Activated CD8-positive, alpha-beta memory T cell treated with anti-CD3 and anti-CD28 coated beads, Interleukin-2, amount 50 U/mL, for 1 hour (primary cell): ENCODE measurements around the gene BRPF1.

ENCODE experiments used
- DNase-seq: peaks from one replicate; pipeline ENCODE4 v3.0.0-alpha.2; 2020; ENCODE audit errors: extremely low read depth

Gene BRPF1

DNA sequence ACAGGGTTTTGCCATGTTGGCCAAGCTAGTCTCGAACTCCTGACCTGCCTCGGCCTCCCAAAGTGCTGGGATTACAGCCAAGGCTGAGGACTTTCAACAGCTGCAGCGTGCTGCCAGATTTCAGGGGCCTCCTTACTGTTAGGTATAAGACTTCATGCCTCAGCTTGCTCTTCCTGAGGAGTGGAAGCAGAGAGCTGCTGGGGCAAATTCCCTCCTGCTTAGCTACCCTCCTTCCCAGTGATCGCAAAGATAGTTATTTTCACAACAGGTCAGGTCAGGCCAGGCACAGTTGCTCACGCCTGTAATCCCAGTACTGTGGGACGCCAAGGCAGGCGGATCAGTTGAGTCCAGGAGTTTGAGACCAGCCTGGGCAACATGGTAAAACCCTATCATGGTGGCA lies 30.5 kb upstream of the BRPF1 start:
- no peak for DNase-seq

DNA sequence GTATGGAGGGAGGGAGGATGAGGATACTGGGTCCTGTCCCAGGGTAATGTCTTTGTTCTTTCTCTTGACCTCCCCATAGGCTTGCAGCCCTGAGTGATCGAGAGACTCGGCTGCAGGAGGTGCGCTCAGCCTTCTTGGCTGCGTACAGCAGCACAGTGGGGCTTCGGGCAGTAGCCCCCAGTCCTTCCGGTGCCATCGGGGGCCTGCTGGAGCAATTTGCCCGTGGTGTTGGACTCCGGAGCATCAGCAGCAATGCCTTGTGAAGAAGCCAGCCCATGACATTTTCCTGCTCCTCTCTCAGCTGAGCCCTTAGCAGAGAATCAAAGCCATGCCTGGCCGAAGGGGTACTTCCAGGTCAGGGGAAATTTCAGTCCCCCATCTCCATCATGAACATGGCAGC lies 29.8 kb upstream of the BRPF1 start:
- DNase-seq = no peak

GRCh38 chr3:9703240-9703639 lies 28.3 kb upstream of the BRPF1 start:
- DNase-seq = no peak

DNA sequence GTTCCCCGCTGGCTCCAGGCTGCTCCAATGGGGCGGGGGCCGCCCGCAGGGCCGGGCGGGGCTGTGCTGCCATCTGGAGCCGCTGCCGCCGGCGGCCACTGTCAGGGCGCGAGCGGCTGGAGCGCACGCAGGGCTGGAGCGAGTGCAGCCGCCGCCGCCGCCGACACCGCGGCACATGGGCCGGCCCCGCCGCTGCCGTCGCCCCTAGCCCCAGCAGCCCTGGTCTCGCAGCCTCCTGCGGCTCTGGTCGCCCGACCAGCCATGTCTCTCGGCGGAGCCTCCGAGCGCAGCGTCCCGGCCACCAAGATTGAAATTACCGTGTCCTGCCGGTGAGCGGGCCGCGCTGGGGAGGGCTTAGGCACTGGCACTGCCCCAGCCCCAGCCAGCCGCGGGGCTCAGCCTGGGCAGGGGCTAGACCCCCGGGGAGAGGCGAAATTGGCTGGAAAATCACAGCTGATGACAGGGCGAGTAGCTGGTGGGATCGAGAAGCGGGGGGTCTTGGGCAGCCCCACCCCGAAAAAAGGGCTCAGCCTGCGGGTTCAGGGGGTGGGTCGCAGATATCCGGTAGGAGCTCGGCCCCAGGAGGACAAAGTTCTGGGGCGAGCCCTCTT lies 27.7 kb upstream of the BRPF1 start, which contains the start of gene CPNE9:
CPNE9 (plus strand) TSS at position 98 of the 611 bp plus-strand sequence; CDS start at position 262, 164 bp downstream.
- DNase-seq = no peak

DNA sequence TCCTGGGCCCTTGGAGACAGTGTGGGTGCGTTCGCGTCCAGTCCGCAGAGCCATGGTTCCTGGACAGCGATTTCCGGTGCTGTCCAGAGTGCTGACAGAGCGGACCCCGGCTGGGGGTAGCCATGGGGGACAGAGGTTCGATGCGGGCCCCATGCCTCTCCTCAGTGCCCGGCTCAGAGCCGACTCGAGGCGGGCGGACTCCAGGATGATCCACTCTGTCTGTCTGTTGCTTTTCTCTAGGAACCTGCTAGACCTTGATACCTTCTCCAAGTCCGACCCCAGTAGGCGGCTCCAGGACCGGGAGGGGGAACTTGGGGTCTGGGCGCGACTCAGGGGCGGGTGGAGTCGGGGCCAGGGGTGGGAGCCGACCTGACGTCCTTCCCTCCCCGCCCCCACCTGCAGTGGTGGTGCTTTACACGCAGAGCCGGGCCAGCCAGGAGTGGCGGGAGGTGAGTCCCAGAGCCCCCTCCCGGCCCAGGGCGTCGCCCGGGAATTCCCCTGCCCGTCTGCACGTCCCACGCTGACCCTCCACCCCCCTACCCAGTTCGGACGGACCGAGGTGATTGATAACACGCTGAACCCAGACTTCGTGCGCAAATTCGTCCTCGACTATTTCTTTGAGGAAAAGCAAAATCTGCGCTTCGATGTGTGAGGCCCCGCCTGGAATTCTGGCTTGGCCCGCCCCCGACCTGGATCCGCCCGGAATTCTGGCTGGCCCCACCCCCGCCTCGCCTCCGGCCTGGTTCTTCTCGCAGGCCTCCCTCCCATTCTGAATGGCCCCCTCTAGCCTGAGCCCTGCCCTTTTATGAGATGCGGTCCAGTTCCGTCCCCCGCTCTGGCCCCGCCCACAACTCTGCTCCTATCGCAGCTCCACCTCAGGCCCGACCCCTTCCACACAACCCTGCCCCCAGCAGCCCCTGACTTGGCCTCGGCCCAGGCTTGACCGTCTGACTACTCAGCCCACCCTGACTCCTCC lies 26.9 kb upstream of the BRPF1 start:
- no peak for DNase-seq

GRCh38 chr3:9710174-9710739 lies 21.3 kb upstream of the BRPF1 start:
- no peak for DNase-seq

DNA sequence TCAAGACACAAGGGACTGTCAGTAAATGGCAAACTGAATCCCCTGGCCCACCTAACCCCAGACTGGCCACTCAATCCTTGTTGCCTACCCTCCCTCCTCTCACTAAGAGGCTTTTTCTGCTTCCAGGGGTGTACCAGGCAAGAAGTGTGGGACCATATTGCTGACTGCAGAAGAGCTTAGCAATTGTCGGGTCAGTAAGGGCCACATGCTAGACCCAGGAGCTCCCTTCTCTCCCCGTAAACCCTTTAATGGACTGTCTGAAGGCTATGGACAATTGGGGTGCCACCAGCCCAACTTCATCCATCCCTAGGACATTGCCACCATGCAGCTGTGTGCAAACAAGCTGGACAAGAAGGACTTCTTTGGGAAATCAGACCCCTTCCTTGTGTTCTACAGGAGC lies 19.1 kb upstream of the BRPF1 start:
- DNase-seq = no peak

GRCh38 chr3:9713142-9713541 lies 18.4 kb upstream of the BRPF1 start:
- no peak for DNase-seq

- DNase-seq = no peak
These were observed 16.4 kb upstream of the BRPF1 start for GRCh38 chr3:9715136-9715535.

- no peak for DNase-seq
These were observed 15.6 kb upstream of the BRPF1 start for GRCh38 chr3:9715764-9716437.

GRCh38 chr3:9716801-9717555 lies 14.6 kb upstream of the BRPF1 start:
- DNase-seq = no peak

DNA sequence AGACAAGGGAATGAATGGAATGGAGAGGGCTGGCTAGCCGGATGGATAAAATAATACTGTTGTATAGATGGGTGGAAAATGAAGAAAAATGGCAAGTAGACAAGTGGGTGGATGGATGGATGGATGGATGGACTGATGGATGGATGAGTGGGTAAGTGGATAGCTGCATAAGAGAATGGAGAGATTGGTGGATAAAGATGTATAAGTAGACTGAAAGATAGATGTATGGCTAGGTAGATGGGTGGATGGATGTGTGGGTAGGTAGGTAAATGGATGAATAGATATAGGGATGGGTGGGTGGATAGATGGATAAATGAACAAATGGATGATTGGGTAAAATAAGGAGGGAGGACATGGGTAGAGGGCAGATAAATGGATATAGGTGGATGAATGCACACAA lies 14.0 kb upstream of the BRPF1 start:
- DNase-seq = no peak

- DNase-seq = no peak
These were observed 13.4 kb upstream of the BRPF1 start for GRCh38 chr3:9718118-9718517.

DNA sequence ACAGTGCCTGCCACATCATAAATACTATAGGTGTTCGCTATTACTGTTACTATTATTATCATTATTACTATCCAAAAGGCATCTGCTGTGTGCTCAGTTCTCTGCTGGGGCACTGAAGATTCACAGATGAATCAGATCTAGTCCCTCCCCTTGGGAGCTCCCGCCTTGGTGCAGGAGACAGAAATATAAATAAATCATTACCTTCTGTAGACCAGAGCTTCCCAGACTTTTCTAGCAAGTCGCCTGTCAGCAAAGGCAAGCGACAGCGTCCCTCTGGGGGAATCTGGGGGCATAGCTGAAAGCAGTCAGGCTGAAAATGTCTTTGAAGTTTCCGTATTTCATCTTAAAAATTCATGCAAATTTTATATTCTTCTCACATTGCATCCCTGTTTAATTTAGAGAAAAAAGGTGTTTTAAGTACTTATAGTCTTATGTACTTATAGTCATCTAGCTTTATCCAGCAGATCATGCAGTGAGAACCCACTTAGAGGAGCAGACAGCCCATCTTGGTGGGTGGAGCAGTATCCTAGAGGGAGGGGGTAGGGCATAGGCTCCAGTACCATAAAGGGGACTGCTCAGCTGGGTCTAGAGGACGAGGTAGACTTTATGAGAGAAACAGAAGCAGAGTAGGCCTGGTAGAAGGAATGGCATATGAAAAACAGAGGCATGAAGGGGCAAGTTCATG lies 10.4 kb upstream of the BRPF1 start:
- no peak for DNase-seq

DNA sequence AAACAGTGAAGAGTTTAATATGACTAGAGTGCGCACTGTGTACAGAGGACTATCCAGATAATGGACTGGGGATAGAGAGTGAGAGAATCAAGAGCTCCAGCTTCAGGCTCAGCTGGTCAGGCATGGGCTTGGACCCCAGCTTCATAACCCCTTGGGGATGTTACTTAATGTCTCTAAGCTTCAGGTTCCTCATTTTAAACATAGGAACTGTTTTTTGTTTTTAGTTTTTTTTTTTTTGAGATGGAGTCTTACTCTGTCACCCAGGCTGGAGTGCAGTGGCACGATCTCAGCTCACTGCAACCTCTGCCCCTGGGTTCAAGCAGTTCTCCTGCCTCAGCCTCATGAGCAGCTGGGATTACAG lies 9.9 kb upstream of the BRPF1 start:
- DNase-seq = no peak

DNA sequence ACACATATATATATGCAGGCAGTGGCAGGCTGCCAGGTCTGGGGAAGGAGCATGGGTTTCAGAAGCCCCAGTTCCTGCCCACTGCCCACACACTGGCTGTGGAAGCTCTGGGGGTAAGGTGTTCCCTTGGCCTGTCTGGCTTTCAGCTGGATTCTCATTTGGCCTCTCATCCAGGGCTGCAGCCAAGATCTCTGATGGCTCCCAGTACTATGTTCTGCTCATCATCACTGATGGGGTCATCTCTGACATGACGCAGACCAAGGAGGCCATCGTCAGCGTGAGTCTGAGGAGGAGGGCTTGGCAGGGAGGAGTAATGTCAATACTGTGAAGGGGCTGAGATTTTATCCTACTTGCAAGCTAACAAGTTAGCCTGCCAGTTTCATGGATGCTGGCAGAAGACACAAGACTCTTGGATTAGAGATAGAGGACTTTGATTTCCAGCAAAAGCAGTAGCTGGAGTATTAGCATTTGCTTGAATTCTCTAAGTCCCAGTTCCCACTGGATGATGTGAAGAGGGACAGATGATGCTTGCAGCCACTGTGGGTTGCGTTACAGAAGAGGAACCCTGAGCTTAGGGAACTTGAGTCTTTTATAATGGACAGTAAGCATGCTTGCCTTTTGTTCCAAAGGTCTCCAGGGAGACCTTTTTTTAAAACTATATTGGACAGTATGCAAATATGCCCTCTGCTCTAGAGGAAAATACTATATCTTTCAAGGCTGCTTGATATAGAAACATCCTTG lies 5.6 kb upstream of the BRPF1 start:
- DNase-seq = no peak

DNA sequence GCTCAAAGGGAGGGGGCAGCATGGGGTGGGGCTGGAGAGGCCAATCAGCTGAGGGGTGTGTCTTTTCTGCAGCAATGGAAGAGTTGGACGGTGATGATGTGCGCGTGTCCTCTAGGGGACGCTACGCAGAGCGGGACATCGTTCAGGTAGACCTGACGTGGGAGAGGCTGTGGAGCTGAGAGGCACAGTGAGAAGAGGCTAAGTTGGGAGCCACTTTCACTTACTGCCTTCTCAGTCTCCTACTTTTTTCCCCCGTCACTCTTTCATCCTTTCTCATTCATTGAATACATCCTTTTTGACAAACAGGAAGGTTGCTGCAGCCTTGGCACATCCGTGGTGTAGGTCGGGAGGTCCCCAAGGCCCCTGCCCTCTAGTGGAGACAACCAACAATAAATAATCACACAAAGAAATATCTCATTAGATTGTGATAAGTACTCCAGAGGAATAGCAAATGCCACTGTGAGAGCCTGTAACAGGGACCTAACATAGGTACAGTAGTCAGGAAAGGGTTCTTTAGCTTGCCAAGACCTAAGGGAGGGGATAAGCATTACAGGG lies 4.4 kb upstream of the BRPF1 start:
- DNase-seq = no peak

DNA sequence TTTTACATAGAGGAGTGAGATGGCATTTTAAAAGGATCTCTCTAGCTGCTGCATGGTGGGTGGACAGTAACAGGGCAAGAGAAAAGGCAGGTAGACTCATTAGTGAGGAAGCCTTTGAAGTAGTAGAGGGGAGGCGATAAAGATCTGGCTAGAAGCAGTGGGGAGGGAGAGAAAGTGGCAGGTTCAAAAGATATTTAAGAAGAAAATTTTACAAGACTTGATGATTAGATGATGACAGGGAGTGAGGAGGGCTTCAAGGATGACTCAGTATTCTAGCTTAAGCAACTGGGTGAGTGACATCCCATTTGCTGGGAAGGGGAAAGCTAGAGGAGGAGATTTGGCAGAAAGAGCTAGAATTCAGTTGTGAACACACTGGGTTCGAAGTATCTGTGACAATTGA lies 3.8 kb upstream of the BRPF1 start:
- DNase-seq = no peak

DNA sequence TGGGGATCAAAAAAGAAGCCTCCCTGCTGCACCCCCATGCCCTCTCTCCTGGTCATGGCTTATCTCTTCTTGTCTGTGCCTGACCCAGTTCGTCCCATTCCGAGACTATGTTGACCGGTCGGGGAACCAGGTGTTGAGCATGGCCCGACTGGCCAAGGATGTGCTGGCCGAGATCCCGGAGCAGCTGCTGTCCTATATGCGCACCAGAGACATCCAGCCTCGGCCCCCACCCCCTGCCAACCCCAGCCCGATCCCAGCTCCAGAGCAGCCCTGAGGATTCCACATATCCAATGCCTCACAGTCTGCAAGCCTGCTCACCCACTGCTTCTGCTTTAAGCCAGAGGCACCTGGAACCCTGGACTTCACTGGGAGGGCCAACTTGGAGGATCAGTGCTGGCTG lies 2.1 kb upstream of the BRPF1 start:
- no peak for DNase-seq

GRCh38 chr3:9730657-9731205 lies 804 bp upstream of the BRPF1 start:
- DNase-seq = no peak
